Activated CD4-positive, CD25-positive, alpha-beta regulatory T cell treated with anti-CD3 and anti-CD28 coated beads, Interleukin-2, amount 50 U/mL, for 24 hours (primary cell): ENCODE results near the gene COX19.
"Not testable (repeated sequence)": the region's sequence is repeated elsewhere in the genome, so short reads cannot be mapped to it uniquely, and the experiment has no call there.

Source experiments
- ATAC-seq, 2 donors: fragments of 150-1000 bp; cut with Tn5 transposase; one replicate each; pipeline ENCODE4 v1.10.0; 2021; ENCODE audit warnings: mild to moderate bottlenecking in 1 of 2, moderate library complexity in 1 of 2

Gene COX19

DNA sequence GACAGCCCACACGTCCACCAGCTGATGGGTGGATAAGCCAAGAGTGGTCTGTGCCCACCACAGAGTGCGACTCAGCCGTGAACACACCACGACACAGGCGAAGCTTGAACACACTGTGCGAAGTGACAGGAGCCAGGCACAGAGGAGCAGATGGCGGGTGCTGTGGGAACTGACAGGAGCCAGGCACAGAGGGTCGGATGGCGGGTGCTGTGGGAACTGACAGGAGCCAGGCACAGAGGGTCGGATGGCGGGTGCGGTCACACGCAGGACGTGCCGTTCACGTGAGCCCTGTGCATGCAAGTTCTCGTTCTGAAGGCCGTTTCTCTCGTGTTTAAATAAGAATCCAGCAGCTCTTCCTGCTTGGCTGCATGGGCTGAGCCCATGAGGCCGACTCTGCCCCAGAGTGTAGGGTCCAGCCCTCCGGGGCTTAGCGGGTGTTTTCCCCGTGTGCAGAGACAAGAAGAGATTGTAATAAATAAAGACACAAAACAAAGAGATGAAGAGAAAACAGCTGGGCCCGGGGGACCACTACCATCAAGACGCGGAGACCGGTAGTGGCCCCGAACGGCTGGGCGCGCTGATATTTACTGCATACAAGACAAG lies 15.0 kb downstream of the COX19 start:
- no peak for ATAC-seq

DNA sequence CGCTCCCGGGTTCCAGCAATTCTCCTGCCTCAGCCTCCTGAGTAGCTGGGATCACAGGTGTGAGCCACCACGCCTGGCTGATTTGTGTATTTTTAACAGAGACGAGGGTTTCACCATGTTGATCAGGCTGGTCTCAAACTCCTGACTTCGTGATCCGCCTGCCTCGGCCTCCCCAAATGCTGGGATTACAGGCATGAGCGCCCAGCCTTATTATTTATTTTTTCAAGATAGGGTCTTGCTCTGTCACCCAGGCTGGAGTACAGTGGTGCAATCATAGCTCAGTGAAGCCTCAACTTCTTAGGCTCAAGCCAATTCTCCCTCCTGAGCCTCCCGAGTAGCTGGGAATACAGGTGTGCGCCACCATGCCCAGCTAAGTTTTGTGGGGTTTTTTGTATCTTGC lies 15.6 kb downstream of the COX19 start:
- ATAC-seq = not testable (repeated sequence)

DNA sequence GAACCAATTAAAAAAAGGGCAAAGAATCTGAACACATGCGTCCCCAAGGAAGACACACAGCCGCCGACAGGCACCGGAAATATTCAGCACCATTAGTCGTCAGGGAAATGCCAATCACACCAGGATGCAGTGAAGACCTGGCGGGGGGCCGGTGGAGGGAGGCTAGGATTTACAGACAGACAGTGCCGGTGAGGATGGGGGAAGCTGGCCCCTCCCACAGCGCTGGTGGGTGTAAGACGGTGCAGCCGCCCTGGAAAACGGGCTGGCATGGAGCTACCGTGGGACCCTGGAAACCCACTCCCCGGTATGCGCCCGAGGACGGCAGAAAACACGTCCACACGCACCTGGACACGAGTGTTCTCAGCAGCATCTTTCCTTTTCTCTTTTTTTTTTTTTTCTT lies 16.1 kb downstream of the COX19 start:
- ATAC-seq = no peak

- ATAC-seq = no peak
Measured at GRCh38 chr7:958221-959200, 16.8 kb downstream of the COX19 start.

DNA sequence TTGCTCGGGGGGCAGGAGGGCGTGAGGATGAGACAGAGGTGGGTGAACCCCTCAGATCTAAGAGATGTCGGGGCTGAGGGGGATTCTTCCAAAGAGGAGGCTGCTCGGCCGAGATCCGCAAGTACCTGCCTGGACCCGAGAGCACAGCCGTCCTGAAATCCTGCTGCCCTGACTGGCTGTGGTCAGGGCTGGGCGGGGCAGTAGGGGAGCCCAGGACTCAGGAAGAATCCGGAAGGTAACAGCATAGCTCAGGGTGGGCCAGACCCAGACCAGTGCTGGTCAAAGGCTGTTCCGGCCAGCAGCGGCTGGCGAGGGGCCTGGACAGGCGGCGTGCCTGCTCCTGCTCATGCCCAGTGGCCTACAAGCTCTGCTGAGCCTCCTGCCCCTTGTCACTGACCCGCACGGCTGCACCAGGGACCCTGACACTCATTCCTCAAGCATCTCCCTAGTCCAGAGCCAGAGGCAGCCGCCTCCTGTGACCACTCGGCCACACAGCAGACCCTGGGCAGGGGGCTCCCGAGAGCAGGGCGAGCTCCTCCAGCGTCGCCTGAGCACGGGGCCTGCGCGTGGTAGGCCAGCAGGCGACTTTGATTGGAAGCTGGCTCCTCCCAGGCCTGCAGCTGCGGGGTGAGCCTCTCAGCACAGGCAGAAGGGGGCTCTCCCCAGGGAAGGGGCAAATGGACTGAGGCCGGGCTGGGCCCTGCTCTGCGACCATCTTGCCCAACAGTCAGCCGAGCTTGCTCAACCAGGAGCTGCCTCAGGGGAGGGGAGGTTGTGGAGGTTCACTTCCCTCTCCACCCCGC lies 17.7 kb downstream of the COX19 start:
- ATAC-seq = no peak

DNA sequence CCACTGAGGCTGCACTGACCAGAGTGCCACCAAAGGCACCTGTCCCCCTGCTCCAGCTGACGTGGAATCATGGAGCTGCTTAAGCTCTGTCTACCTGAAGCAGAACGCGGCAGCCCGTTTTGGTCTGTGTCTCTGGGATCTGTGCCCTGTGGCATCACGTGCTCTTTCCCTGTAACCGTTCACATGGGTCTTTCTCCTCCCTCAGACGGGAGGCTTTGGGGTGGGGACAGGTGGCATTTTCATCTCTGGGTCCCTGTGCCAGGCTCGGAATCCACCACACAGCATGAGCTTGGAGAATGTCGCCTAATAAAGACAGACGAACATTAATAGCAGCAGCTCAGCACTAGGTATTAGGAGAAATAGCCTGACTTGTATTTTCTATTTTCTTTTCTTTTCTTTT lies 19.3 kb downstream of the COX19 start:
- ATAC-seq = no peak

DNA sequence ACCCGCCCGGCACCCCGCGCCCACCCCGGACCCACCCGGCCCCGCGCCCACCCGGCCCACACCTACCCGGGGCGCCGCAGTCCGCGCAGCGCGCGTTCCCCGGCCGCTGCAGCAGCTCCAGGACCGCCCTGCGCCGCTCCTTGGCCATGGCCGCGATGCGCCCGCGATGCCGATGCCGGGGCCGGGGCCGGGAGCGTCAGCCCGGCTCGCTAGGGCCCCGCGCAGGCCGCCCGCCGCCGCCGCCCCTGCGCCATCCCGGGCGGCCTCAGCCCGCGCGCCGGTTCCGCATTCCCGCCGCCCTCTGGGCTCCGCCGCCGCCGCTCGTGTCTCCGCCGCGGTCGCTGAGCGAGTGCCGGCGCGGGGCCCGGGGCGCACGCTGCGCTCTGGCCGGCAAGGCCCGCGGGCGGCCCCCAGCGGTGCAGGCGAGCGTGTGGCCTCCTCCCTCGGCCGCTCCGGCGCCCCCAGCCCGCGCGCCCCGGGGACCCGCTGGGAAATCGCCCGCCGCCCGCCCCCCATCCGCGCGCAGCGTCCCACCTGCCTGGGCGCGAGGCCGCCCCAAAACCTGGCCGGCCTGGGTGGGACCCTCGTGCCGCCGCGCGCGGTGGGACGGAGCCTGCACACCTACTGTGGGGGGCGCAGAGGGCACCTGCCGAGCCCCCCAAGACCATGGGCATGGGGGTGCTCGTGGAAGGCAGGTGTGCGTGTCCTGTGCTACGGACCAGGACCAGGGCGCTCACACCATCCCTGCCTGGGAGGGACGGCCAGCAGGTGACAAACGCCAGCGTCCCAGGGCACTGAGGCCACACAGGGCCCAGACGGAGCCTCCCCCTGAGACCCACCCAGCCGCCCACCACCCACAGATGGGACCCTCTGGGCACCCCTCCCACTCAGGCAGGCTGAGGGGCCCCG lies 20.8 kb downstream of the COX19 start, which contains the start of gene ADAP1:
Gene ADAP1, minus strand, starts transcription at position 351 of the 909 bp plus-strand sequence. Its CDS starts 203 bp downstream, at position 148.
- peak; percentile 84 to 87 for ATAC-seq

DNA sequence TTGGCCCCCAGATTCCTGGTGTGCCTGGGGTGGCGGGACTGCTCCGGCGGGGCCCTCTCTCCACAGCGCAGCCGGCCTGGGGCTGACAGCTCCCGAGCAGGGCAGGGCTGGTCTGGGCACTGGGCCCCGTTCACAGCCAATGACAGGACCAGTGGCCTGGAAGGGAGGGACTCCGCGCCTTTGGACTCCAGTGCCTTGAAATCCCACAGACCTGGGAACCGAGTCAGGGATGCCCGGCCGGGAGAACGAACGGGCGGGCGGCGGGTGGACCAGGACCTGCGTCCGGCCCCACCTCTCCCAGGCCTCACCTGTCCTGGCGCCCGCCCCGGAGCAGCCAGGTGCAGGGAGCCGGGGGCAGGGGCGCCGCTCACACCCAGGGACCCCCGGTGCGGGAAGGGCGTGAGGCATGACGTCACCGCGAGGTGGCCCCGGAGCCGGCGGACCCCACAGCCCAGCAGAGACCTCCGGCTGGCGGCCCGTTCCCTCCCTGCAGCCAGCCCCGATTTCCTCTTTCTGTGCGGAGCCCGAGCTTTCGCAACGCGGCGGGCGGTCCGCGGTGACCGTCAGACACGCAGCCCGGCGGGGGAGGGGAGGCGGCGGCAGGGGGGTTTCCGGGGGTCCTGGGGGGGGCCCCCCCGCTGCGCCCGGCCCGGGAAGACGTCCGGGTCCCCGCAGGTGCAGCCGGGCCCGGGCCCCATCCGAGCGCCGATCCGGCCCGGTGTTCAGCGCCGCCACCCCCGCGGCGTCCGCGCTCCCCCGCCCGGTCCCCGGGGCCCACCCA lies 21.6 kb downstream of the COX19 start:
- ATAC-seq = peak; percentile 15 to 30

DNA sequence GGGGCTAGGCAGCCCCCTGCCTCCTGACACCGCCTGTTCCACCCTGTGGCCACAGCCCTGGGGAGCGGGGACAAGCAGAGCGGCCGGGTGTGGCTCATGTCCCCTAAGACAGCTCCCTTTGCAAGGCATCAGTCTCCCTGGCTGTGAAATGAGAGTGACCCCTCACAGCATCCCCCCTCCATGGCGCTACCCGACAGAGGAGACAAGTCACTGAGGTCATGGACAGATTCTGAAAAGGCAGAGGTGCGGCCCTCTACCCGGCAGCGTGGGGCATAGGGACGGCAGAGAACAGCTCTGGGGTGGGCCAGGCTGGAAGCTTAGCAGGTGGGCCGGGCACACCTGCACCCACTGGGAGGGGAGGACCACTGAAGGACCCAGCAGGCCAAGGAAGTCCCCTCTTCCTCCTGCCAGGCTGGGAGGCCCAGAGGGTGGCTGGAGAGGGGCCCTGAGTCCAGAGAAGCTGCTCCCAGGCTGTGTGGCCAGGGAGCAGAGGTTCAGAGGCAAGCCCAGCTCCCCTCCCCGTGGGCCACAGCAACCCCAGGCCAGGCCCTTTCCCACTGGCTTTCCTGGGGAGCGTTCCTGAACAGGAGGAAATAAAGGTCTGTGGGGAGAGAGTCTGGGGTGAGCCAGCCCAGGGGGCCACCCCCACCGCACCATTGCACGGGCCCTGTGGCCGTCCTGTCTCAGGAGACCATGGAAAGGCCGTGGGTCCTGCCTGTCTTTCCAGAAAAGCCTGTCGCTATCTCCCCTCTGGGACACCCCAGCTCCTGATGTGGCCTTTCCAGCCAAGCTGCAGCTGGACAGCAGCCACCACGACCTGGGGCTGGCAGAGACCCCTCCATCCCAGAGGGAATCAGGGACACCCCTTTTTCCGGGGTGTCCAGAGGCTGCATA lies 22.6 kb downstream of the COX19 start:
- ATAC-seq = no peak

- no peak for ATAC-seq
Measured at GRCh38 chr7:951881-952547, 23.3 kb downstream of the COX19 start.

DNA sequence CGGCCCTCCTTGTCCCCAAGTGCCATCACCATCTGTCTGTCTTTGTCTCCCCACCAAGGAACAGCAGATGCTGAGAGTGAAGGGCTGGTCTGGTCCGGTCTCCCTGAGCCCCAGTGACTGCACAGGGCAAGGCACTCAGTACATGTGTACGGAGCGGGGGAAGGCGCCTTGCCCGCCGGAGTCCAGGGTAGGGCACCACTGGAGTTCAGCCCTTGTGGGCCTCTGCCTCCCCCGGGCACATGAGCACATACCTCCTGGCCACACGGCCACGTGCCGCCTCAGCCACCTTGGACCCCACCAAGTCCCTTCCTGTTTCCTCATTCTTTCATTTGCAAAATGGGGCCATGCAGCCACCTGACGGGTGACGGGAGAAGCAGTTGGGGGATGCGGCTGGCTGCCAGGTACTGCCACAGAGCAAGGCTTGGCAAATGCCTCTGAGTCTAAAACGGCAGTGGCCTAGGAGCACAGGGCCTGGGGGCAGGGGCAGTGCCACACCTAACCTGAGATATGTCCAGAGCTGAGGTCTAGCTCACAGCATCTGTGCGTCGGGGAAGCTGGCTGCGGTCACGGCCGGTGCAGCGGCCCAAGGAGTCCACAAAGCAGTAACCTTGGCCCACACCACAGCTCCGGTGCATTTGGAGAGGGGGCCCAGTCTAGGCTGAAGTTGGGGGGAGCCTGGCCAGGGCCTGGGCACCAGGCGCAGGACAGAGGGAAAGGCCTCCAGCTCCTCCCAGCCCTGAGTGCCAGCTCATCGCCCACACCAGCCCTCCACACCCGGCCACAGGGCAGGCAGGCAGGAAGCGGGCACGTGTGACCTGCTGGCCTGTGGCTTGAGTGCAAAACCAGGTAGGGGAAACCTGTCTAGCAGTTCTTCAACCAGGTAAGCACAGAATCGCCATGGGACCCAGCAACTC lies 26.1 kb downstream of the COX19 start:
- no peak for ATAC-seq

GRCh38 chr7:947391-948210 lies 27.7 kb downstream of the COX19 start:
- no peak for ATAC-seq

DNA sequence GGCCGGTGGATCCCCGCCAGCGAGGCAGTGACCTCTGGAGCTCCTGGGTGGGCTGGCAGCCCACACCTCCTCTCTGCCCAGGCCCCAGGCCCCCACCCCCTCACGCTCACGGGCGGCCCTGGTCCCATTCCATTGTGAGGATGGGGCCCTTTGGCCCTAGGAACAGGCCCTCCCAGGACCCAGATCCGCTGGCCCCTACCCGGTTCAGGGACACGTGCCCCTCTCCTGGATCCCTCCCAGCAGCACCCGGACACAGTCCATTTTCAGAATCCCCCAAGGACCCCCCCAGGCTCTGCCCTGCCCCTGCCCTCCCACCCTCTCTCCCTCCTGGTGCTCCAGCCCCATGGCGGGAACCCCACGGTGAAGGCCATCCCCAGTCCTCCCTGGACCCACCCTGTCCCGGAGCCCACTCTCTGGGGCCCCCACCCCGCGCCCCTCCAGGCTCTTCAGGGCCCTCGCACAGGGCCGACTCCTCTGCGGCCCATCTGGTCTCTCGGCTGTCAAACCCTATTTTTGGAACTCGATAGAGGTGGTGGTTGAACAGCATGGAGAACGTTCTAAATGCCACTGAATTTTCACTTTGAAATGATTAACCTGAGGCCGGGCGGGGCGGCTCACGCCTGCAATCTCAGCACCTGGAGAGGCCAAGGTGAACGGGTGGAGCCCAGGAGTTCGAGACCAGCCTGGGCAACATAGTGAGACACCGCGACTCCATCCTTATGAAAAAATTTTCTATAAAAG lies 28.9 kb downstream of the COX19 start:
- ATAC-seq = no peak

DNA sequence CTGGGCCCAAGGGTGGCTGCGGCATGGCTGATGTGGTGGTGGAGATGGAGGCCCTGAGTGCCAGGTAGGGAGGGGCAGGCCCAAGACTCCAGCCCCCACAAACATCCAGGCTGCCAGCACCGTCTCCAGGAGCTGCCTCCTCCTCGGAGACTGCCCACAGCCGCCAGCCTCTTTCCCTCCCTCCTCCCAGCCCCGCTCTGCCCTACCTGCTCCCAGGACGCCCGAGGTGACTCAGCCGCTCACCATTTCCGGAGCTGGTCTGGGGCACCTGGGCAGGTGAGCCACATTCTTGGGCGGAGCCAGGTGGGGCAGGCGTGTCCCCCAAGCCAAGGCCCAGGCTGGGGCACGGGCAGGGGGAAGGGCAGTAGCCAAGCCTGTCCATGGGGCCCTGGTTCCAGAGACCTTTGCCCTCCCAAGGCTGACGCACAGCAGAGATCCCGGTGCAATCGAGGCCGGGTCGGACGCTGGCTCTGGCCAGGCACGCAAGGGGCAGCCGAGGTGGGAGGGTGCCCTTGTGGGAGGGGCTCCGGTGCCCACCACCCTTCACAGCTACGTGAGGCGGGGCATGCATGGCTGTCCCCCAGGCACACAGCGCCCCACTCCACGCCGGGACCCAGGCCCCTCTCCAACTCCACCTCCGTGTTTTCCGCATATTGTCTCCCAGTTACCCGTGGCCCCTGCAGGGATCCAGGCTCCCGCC lies 29.6 kb downstream of the COX19 start:
- no peak for ATAC-seq

- no peak for ATAC-seq
Measured at GRCh38 chr7:945147-945555, 30.2 kb downstream of the COX19 start.

DNA sequence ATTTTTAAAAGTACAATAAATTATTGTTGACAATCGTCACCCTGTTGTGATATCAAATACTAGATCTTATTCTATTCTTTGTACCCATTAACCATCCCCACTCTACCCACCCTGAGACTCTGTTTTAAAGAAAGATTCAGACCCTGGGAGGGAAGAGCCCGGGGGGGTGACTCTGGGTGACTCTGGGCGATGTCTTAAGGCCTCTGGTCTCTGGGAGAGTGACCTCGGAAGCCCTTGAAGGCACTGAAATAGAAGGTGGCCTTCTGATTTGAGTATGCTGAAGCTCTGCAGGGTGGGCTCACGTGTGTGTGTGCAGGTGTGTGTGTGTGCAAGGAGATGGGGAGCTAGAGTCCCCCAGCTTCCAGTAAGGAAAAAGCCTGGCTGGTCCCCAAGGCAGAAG lies 30.6 kb downstream of the COX19 start:
- ATAC-seq = no peak
